Ureter (tissue), 1 donor: ENCODE data around the gene EDAR. TPM values are rescaled to one million over a fixed set of nuclear protein-coding genes. Genes with fewer than 3 reads are reported as not detected.

Source experiments
- DNase-seq: peaks from one replicate; pipeline ENCODE4 v3.0.0-alpha.2; 2020; ENCODE audit warnings: low spot score
- total RNA-seq: library from RNA; stranded (reverse); gene quantifications from one replicate; pipeline ENCODE4 v1.2.4, GENCODE V29; 2023
- donor health status: DM: yes; HTN: yes; CAD: no.

Gene EDAR
- total RNA-seq, 1 donor from 2014 or later = 0.96 TPM

DNA sequence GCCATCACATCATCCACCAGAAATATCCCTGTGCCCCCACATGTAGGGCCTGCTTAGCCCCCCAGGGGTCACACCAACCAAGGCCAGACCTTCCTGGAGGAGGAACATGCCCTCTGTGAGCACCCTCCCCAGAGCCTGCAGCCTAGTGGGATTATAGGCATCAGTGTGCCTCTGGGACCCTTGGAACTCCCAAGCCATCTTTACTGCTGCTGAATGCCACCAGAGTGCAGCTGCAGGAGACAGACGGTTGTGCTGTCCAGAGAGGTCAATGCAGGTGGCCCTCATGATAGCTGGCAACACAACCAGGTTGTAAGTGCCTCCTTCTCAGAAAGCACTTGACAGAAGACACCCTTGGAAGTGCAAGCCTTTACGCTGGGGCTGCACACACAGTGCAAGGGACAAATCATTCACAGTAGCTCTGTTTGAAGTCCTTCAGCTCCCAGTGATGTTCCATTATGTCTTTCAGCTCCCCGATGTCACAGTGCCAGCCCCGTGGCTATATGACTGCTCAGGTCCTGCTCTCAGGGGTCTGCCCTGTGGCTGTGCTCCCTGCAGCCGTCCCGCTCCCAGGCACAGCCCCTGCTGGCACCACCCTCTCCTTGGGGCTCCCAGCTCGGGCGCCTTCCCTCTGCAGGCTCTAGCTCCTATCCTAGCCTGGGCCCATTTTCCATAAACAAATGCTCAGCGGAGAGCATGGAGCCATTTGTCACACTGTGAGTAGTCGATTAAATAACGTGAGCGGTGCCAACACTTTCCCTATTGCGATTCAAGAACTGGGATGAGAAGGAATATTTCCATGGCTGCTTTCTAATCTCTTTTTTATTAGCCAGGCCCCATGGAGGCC is 65.1 kb downstream of the EDAR start:
- DNase-seq = no peak

- peak; percentile 80 for DNase-seq
These were observed 65.9 kb downstream of the EDAR start for GRCh38 chr2:108923019-108923700.

GRCh38 chr2:108922141-108922915 is 66.7 kb downstream of the EDAR start:
- no peak for DNase-seq

- no peak for DNase-seq
These were observed 67.7 kb downstream of the EDAR start for GRCh38 chr2:108921096-108922030.

- no peak for DNase-seq
These were observed 68.3 kb downstream of the EDAR start for GRCh38 chr2:108920686-108921085.

DNA sequence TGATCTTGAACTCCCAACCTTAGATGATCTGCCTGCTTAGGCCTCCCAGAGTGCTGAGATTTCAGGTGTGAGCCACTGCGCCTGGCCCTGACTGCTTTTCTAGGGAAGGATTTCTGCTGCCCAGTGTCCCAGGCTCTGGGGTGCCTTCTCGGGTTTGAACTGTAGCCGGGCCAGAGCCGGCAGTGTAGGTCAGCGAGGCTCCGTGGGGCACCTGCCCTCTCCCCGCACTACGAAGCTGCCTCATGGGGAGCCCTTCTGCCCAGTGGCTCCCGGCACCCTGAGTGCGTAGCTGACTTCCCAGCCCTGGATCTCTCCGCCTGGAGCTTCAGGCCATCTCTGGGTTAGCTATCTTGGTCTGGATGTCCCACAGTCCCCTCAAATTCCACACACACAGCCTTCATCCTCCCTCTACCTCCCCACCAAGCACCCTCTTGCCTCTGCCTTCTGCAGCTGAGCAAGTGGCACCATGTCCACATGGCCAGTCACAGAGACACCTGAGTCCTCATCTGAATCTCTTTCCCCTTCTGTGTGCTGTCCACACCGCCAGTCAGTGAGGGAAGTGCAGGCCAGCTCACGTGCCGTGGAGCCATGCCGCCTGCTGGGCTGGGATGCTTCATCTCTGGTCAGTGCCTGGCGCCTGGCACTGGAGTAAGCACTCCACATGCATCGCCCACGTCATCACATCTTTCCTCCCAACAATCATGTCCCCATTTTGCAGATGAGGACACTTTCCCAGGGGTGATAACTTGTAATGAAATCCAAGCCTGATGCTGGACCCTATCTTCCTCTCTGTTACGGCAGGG is 69.2 kb downstream of the EDAR start:
- DNase-seq = no peak

DNA sequence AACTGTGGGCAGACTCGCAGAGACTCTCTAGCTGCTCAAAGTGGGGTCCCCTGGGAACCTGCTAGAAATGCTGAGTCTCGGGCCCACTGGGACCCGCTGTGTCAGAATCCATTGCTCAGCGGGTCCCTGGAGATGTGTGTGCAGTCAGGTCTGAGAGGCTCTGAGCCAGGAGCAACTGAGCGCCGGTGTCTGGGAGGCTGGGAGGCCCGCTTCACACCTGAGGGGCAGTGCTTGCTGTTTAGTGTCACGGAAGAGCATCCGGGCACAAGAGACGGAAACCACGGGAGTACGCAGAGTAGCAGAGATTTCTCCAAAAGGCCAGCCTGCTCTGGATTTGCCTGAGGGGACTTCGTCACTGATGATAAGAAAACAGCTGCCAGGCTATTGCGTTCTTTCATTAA is 70.1 kb downstream of the EDAR start:
- peak; percentile 26 for DNase-seq

DNA sequence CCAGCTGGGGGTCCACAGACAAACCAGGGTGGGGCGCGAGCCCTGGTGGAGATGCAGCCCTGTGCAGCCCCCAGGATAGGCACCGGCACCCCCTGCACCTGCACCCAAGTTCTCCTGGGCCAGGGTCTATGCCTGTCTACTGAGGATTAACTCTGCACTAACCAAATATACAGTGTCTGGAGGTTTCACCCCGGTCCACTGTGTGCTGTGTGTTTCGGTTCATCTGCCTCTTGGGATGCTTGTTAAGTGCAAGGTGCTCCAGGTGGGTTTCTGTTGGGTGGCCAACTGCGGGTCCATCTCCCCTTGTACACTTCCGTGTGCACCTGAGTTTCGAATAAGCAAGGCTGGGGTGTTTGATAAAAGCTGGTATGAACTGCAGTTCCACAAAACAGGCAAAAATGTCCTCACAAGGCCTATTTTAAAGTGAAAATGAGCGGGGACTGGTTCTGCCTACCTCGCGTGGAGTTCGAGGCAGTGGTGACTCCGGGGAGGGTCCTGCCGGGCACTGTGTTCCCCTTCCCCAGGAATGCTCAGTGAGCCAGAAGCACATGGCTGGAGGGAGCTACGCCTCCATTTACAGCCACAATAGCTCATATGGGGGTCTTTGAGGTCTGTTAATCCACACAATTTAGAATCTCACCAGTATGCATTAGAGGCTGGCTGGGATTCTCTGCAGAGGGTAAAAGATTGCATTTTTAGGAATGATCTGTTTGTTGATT is 70.7 kb downstream of the EDAR start:
- peak; percentile 36 for DNase-seq

- DNase-seq = peak; percentile 27
These were observed 71.5 kb downstream of the EDAR start for GRCh38 chr2:108917526-108917925.

- DNase-seq = peak; percentile 43
These were observed 72.1 kb downstream of the EDAR start for GRCh38 chr2:108916796-108917421.

DNA sequence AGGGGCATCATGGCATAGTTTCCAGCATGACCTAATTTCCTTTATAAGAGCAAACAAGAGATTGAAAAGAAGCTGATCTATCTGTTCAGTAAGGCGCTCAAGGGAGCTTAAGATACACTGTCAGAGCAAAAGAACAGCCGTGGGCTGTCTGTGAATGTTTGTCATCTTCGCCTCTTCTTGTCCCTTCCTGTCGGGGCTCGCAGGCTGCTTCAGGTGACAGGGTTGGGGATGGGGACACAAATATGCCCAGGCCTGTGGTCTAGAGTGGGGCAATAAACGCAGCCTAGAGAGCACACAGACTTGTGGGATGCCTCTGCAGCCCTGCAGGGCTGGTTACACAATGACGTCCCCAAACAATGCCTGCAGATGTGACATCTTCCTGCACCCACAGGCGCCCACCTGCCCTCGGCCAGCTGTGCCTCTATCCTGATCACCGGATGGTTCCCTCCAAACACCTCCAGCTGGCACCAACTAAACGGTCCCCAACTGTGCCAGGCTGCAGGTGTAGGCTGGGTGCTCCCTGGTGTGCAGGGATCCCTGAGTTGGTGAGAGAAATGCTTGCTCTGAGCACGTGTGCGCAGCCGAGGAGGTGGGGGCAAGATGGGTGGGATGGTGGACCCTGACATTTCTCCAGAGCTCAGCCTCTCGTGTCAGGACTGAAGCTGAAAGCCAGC is 72.8 kb downstream of the EDAR start:
- DNase-seq = peak; percentile 42

DNA sequence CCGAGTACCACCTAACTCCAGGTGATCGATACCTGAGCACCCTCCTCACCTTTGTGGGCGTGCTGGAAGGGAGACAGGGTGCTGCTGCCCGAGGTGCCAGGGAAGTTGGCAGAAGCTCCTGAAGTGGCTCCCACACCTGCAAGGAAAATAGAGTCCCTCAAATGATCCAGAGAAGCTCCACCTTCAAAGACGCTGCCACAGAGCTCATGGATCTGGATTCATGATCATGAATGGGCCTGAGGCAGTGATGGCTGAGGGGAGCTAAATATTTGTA is 76.5 kb downstream of the EDAR start:
- no peak for DNase-seq

DNA sequence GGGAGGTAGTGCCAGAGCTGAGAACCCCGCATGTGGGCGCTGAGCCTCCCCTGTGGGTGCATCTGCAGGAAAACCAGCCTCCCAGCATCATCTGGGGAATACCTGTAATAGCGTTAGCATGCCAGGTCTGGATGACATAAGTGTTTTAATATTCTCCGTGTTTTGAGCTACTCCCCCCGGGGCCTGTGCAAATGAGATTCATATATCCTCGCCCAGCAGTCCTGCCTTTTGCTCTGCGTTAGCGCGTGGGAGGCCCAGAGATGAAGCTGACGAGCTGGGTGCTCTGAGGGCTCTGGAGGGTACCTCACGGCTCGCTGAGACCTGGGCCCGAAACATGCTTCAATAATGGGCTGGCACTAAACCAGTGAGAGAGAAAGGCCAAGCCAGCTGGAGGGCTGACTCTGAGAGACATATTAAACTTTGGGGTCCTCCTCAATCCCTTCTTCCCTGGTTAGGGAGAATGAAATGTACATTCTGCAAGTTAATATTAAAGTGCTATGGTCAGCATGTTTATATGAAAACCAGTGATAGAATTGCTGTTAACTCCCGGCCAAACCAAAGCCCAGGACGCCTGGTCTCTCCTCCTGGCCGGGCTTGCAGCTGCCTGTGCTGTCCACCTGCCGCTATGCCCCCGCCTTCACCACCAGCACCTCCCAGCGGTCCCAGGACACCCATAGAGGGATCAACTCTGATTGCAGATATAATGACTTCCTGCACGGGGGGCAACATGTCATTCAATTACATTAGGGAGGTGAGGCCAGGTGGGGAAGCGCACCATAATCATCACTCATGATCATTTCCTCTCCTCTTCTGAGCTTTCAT is 77.0 kb downstream of the EDAR start:
- DNase-seq = peak; percentile 15

- no peak for DNase-seq
These were observed 77.6 kb downstream of the EDAR start for GRCh38 chr2:108911401-108911800.

GRCh38 chr2:108910541-108911396 is 78.3 kb downstream of the EDAR start:
- DNase-seq = peak; percentile 34

- no peak for DNase-seq
These were observed 79.0 kb downstream of the EDAR start for GRCh38 chr2:108910011-108910431.

DNA sequence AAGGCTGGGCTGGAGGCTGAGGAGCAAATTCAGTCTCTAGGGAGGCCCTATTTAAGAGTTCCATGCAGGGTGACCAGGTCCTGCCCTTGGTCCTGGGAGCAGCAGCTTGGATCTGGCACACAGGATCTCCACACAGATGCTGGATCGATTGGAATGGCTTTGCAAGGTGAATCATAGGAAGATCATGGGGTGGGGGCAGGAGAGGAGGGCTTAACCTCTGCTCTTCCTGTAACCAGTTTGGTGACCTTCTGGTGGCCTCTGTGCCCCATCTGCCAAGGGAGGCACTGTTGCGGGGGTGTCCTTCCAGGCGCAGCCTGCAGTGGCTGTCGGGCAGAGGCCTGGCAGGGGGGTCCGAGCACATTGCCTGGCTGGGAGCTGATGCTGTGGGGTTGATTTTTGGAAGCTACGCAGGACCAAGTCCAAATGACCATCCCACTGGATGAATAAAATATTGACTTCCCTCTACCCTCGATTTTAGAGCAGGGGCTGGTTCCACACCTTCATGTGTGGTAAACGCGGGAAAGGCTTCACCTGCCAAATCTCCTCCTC is 79.7 kb downstream of the EDAR start:
- no peak for DNase-seq
